Natural killer cell (primary cell): ENCODE measurements around the gene ANKRD44. TPM values are rescaled to one million over a fixed set of nuclear protein-coding genes. Genes with fewer than 3 reads are reported as not detected.

Experiments used
- ATAC-seq, 3 donors: fragments of 150-1000 bp in 2 of 3; fragments of 200-7000 bp in 1 of 3; cut with Tn5 transposase; 1 replicate in 1 of 3; 2 replicates in 2 of 3; pipeline ENCODE4 v1.10.0; 2021; ENCODE audit warnings: mild to moderate bottlenecking in 2 of 3, moderate library complexity in 2 of 3
- DNase-seq, 2 donors: peaks; one replicate each; pipeline versions ENCODE4 v3.0.0 to v3.0.0-alpha.2; 2013 to 2021; ENCODE audit warnings: mixed read lengths in 1 of 2
- H3K27ac ChIP-seq: one replicate; pipeline ENCODE4 v1.5.1; 2013; ENCODE audit warnings: mild to moderate bottlenecking, low read length
- H3K27me3 ChIP-seq: one replicate; pipeline ENCODE4 v1.6.1; 2013; ENCODE audit warnings: low read length; ENCODE audit not compliant: control insufficient read depth, insufficient read depth
- H3K36me3 ChIP-seq: one replicate; pipeline ENCODE4 v1.6.1; 2013; ENCODE audit warnings: low read length; ENCODE audit not compliant: control insufficient read depth, insufficient read depth
- H3K4me1 ChIP-seq: one replicate; pipeline ENCODE4 v1.6.1; 2013; ENCODE audit warnings: low read length; ENCODE audit not compliant: control insufficient read depth, insufficient read depth
- H3K4me3 ChIP-seq: one replicate; pipeline ENCODE4 v1.5.1; 2013; ENCODE audit warnings: low read length
- H3K9me3 ChIP-seq: one replicate; pipeline ENCODE4 v1.6.1; 2013; ENCODE audit warnings: low read length; ENCODE audit not compliant: control insufficient read depth, insufficient read depth
- H3K27ac Mint-ChIP-seq, 2 donors: one replicate each; pipeline ENCODE4 v1.8.0; 2022; ENCODE audit warnings: mild to moderate bottlenecking in 2 of 2, mixed read lengths in 2 of 2, moderate library complexity in 1 of 2
- H3K27me3 Mint-ChIP-seq, 2 donors: one replicate each; pipeline ENCODE4 v1.8.0; 2022; ENCODE audit warnings: low read depth in 2 of 2, mixed read lengths in 2 of 2
- H3K36me3 Mint-ChIP-seq: one replicate; pipeline ENCODE4 v1.8.0; 2022; ENCODE audit warnings: mixed read lengths
- H3K4me1 Mint-ChIP-seq, 2 donors: one replicate each; pipeline ENCODE4 v1.8.0; 2022; ENCODE audit warnings: mixed read lengths in 2 of 2
- H3K4me3 Mint-ChIP-seq: one replicate; pipeline ENCODE4 v1.8.0; 2022; ENCODE audit warnings: mild to moderate bottlenecking, moderate library complexity, mixed read lengths
- H3K9me3 Mint-ChIP-seq, 2 donors: one replicate each; pipeline ENCODE4 v1.8.0; 2022; ENCODE audit warnings: mixed read lengths in 2 of 2
- WGBS: methylation state at CpG from one replicate; pipeline ENCODE4 v1.1.7; 2013; ENCODE audit warnings: missing lambda C conversion rate; ENCODE audit not compliant: insufficient coverage; 5-methylcytosine and 5-hydroxymethylcytosine counted together
- intact Hi-C: fragments of 100-400 bp; cut with micrococcal nuclease; formaldehyde crosslinking; loops from one replicate; pipeline ENCODE4 v1.14.2; 2022
- total RNA-seq, 4 donors: library from RNA; stranded (reverse); fragments of 120-200 nt in 1 of 4; gene quantifications; one replicate each; pipeline versions ENCODE4 v1.2.3 to v1.2.4, GENCODE V29; 2013 to 2022
- TF ChIP-seq, protein P1 (sequence below): fragments of 200-600 bp; IDR thresholded peaks from one replicate; pipeline ENCODE4 v1.8.0; 2022; ENCODE audit warnings: antibody characterized with exemption

ANKRD44 gene
- total RNA-seq, 3 donors from 2014 or later (not counting 1 experiment from before 2014, with no cell fraction given) = 252 to 376 (median 311) TPM

DNA sequence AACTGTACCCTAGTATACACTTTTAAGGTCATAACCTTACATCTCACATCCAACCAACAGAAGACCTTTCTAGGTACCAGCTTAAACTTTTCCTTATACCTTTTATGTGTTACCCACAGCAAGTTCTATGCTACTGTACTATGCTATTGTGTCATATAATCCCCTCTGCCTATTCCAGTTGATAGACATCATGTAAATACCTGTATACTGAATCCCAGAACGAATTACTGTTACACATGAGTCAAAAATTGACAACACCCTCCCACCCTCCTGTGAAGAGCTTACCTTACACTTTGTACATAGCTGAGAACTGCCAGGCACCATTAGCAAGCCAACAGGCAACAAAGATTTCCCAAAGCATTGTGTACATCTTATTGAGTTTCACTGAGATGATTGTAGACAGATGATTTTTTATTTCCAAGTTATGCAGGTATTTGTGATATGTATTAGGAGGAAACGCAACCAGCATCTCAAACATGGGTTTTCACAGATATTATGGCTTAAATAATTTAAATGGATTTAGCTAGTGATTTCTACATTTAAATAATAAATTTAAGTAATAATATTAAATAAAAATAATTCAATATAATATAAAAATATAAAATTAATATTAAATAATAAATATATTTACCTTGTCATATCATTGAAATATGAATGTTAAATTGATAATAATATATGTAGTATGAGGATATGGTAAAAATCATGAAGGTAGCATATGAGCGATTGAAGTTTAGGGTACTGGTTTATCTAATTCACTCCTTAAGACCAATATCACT is 43.0 kb upstream of the ANKRD44 start:
- Mint-ChIP-seq H3K4me3 (no peak overlapping the region), H3K9me3 (no peaks in the 10 kb centered on the region), H3K27ac (no peak overlapping the region), H3K4me1 (no peaks in the 10 kb centered on the region), H3K27me3 (no peaks in the 10 kb centered on the region), H3K36me3 (no peaks in the 10 kb centered on the region)
- intact Hi-C loops = no loop called here
- TF ChIP-seq, protein P1, sequence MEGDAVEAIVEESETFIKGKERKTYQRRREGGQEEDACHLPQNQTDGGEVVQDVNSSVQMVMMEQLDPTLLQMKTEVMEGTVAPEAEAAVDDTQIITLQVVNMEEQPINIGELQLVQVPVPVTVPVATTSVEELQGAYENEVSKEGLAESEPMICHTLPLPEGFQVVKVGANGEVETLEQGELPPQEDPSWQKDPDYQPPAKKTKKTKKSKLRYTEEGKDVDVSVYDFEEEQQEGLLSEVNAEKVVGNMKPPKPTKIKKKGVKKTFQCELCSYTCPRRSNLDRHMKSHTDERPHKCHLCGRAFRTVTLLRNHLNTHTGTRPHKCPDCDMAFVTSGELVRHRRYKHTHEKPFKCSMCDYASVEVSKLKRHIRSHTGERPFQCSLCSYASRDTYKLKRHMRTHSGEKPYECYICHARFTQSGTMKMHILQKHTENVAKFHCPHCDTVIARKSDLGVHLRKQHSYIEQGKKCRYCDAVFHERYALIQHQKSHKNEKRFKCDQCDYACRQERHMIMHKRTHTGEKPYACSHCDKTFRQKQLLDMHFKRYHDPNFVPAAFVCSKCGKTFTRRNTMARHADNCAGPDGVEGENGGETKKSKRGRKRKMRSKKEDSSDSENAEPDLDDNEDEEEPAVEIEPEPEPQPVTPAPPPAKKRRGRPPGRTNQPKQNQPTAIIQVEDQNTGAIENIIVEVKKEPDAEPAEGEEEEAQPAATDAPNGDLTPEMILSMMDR = no peak
- no peaks in the 10 kb centered on the region for H3K36me3 ChIP-seq
- no peaks in the 10 kb centered on the region for H3K27me3 ChIP-seq
- no peaks in the 10 kb centered on the region for H3K9me3 ChIP-seq
- no peaks in the 10 kb centered on the region for H3K4me1 ChIP-seq
- no peak overlapping the region for H3K4me3 ChIP-seq
- no peak for ATAC-seq
- WGBS = 89% methylated on average over 2 of the region's 3 CpGs
- DNase-seq = no peak
- no peak overlapping the region for H3K27ac ChIP-seq

DNA sequence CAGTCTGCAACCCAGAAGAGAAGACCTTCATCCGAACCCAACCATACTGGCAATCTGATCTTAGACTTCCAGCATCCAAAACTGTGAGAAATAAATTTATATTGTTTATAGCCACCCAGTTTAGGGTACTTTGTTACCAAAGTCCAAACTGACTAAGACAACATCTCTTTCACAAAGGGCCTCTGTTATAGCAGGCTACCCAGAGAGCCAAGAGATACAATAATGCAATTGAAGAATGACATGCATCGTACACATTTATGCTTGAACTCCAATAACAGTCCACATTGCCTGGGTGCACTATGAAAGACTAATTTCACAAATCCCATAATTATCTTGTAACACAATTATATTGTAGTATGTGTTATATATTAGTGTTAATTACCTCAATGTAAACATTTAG is 39.1 kb upstream of the ANKRD44 start:
- no peaks in the 10 kb centered on the region for H3K27me3 ChIP-seq
- no peak for ATAC-seq
- no peak overlapping the region for H3K4me3 ChIP-seq
- no peaks in the 10 kb centered on the region for H3K36me3 ChIP-seq
- TF ChIP-seq, protein P1 = no peak
- Mint-ChIP-seq H3K4me1 (no peaks in the 10 kb centered on the region), H3K27me3 (no peaks in the 10 kb centered on the region), H3K36me3 (no peaks in the 10 kb centered on the region), H3K4me3 (no peak overlapping the region), H3K9me3 (no peaks in the 10 kb centered on the region), H3K27ac (no peak overlapping the region)
- intact Hi-C loops = no loop called here
- no peaks in the 10 kb centered on the region for H3K4me1 ChIP-seq
- no peaks in the 10 kb centered on the region for H3K9me3 ChIP-seq
- WGBS = 100% methylated on average over 1 of the region's 2 CpGs
- no peak overlapping the region for H3K27ac ChIP-seq
- DNase-seq = no peak

DNA sequence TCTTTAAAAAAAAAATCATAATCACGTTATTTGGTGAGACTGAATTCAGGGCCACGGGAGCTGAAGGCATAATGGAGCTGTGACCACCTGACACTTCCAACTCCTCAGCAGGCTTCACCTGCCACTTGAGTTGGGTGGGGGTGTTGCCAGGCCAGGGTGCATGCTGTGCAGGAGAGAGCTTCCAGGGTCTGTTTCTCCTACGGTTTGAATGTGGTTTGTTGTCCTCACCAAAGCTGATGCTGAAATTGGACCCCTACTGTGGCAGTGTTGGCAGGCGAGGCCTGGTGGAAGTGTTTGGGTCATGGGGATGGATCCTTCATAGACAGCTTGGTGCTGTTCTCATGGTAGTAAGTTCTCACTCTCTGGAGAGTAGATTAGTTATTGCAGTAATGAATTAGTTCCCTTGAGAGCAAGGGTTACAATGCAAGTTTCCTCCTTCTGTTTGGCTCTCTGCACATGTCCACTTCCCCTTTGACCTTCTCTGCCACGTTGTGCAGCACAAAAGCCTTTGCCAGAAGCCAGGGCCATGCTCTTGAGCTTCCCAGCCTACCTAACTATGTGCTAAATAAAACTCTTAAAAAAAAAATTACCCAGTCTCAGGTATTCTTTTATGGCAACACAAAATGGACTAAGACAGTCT is 38.3 kb upstream of the ANKRD44 start:
- DNase-seq (no peak), ATAC-seq (no peak)
- no peaks in the 10 kb centered on the region for H3K4me1 Mint-ChIP-seq
- H3K9me3 Mint-ChIP-seq = no peaks in the 10 kb centered on the region
- intact Hi-C loops = no loop called here
- H3K27ac ChIP-seq = no peak overlapping the region
- H3K4me1 ChIP-seq = no peaks in the 10 kb centered on the region
- H3K36me3 Mint-ChIP-seq = no peaks in the 10 kb centered on the region
- no peaks in the 10 kb centered on the region for H3K27me3 ChIP-seq
- no peak overlapping the region for H3K4me3 ChIP-seq
- no peak overlapping the region for H3K4me3 Mint-ChIP-seq
- H3K27me3 Mint-ChIP-seq = no peaks in the 10 kb centered on the region
- no peak overlapping the region for H3K27ac Mint-ChIP-seq
- WGBS = 82% methylated on average over 5 of the region's 5 CpGs
- H3K36me3 ChIP-seq = no peaks in the 10 kb centered on the region
- H3K9me3 ChIP-seq = no peaks in the 10 kb centered on the region
- TF ChIP-seq, protein P1 = no peak
